CD8-positive, alpha-beta memory T cell (primary cell): ENCODE data around the gene PPFIA4. TPM values are rescaled to one million over a fixed set of nuclear protein-coding genes. Genes with fewer than 3 reads are reported as not detected.
A peak's percentile ranks its signal among the peaks of the same experiment; 100 is the strongest.
"Not testable (repeated sequence)": the region's sequence is repeated elsewhere in the genome, so short reads cannot be mapped to it uniquely, and the experiment has no call there.

Experiments used
- CTCF ChIA-PET: fragments of 350-600 bp; sonication (Branson Sonifier 250); formaldehyde crosslinking; loops from one replicate; lab custom pipeline; 2021; ENCODE audit warnings: antibody characterized with exemption; lab: Charles Lee
- POLR2A ChIA-PET: fragments of 350-600 bp; sonication (Branson Sonifier 250); formaldehyde crosslinking; loops from one replicate; lab custom pipeline; 2021; ENCODE audit warnings: antibody characterized with exemption; lab: Charles Lee
- DNase-seq, 5 donors: peaks; one replicate each; pipeline versions ENCODE4 v3.0.0 to v3.0.0-alpha.2; 2020 to 2022; ENCODE audit warnings: mixed read lengths in 1 of 5
- H3K27ac ChIP-seq: one replicate; pipeline ENCODE4 v1.7.0; 2013; ENCODE audit warnings: low read depth, mild to moderate bottlenecking, low read length, moderate library complexity
- H3K27me3 ChIP-seq: 2 replicates; pipeline ENCODE4 v1.7.0; 2013; ENCODE audit warnings: low read length, mild to moderate bottlenecking; ENCODE audit not compliant: insufficient read depth, poor library complexity, severe bottlenecking
- H3K36me3 ChIP-seq: 2 replicates; pipeline ENCODE4 v1.7.0; 2013; ENCODE audit warnings: mild to moderate bottlenecking, low read length, moderate library complexity; ENCODE audit not compliant: insufficient read depth
- H3K4me1 ChIP-seq: 2 replicates; pipeline ENCODE4 v1.7.0; 2013; ENCODE audit warnings: mild to moderate bottlenecking, low read length, moderate library complexity; ENCODE audit not compliant: insufficient read depth
- H3K4me3 ChIP-seq: 2 replicates; pipeline ENCODE4 v1.7.0; 2013; ENCODE audit warnings: mild to moderate bottlenecking, low read length
- H3K9me3 ChIP-seq: 2 replicates; pipeline ENCODE4 v1.7.0; 2013; ENCODE audit warnings: mild to moderate bottlenecking, low read length
- H3K27ac Mint-ChIP-seq, 8 donors: one replicate each; pipeline ENCODE4 v1.8.0; 2020 to 2021; ENCODE audit warnings: mixed read lengths in 8 of 8, mild to moderate bottlenecking in 6 of 8, inconsistent platforms in 3 of 8, moderate library complexity in 3 of 8
- H3K27me3 Mint-ChIP-seq, 2 donors: one replicate each; pipeline ENCODE4 v1.8.0; 2020 to 2021; ENCODE audit warnings: mixed read lengths in 2 of 2, mild to moderate bottlenecking in 1 of 2, moderate library complexity in 1 of 2
- H3K36me3 Mint-ChIP-seq, 3 donors: one replicate each; pipeline ENCODE4 v1.8.0; 2020 to 2021; ENCODE audit warnings: mixed read lengths in 3 of 3, inconsistent platforms in 1 of 3, mild to moderate bottlenecking in 1 of 3
- H3K4me1 Mint-ChIP-seq, 3 donors: one replicate each; pipeline ENCODE4 v1.8.0; 2020 to 2021; ENCODE audit warnings: mixed read lengths in 3 of 3, inconsistent platforms in 1 of 3, mild to moderate bottlenecking in 1 of 3
- H3K4me3 Mint-ChIP-seq, 7 donors: one replicate each; pipeline ENCODE4 v1.8.0; 2020 to 2021; ENCODE audit warnings: mixed read lengths in 7 of 7, mild to moderate bottlenecking in 6 of 7, moderate library complexity in 4 of 7, inconsistent platforms in 2 of 7
- H3K9me3 Mint-ChIP-seq, 5 donors: one replicate each; pipeline ENCODE4 v1.8.0; 2020 to 2022; ENCODE audit warnings: mixed read lengths in 5 of 5, mild to moderate bottlenecking in 3 of 5, moderate library complexity in 2 of 5, inconsistent platforms in 1 of 5
- polyA plus RNA-seq: library from polyadenylated mRNA; unstranded; fragments of 300-500 nt; fragmentation: Illumina TruSeq; gene quantifications from one replicate; pipeline ENCODE4 v1.2.3, GENCODE V29; 2021
- total RNA-seq, 2 experiments: library from RNA; stranded (reverse); gene quantifications; one replicate each; pipeline ENCODE4 v1.2.3, GENCODE V29; 2021

The PPFIA4 gene
- total and polyA plus RNA-seq, 3 experiments from 2014 or later: 1.2 to 1.5 TPM; not detected in 1

DNA sequence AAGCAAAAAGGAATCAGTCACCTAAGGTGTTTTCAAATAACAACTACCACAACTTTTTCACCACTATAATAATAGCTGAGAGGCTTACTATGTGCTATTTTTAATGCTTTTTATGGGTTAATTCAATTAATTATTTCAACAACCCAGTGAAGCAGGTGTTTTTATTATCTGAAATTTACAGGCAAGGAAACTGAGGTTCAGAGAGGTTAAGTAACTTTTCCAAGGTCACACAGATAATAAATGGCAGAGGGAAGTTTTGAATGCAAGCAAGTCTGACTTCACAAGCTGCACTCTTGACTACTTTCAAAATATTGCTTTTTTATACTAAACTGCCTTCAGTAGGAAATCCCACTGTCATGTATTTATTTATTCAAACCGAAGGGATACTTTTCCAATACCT lies 23.3 kb upstream of the PPFIA4 start:
- Mint-ChIP-seq H3K27me3 (peaks cover 3 to 10% of the 10 kb centered on the region in 2 donors), H3K9me3 (peaks cover 0 to 3% (median 0%) of the 10 kb centered on the region in 5 donors), H3K4me3 (peak overlapping the region in 1 of 7 donors; percentile 27), H3K27ac (no peak overlapping the region), H3K4me1 (peaks cover 17 to 23% (median 22%) of the 10 kb centered on the region in 3 donors), H3K36me3 (peaks cover 0 to 9% (median 0%) of the 10 kb centered on the region in 3 donors)
- H3K36me3 ChIP-seq: no peaks in the 10 kb centered on the region
- CTCF ChIA-PET: interaction anchor here (1.1 kb wide), 1 partner anchor 8 kb away, joined by 3 read pairs; no protein-coding TSS in a partner anchor
- no peak for DNase-seq
- no peaks in the 10 kb centered on the region for H3K9me3 ChIP-seq
- POLR2A ChIA-PET: no interaction called here
- no peak overlapping the region for H3K27ac ChIP-seq
- peaks cover 6% of the 10 kb centered on the region for H3K4me1 ChIP-seq
- no peak overlapping the region for H3K4me3 ChIP-seq
- no peaks in the 10 kb centered on the region for H3K27me3 ChIP-seq

DNA sequence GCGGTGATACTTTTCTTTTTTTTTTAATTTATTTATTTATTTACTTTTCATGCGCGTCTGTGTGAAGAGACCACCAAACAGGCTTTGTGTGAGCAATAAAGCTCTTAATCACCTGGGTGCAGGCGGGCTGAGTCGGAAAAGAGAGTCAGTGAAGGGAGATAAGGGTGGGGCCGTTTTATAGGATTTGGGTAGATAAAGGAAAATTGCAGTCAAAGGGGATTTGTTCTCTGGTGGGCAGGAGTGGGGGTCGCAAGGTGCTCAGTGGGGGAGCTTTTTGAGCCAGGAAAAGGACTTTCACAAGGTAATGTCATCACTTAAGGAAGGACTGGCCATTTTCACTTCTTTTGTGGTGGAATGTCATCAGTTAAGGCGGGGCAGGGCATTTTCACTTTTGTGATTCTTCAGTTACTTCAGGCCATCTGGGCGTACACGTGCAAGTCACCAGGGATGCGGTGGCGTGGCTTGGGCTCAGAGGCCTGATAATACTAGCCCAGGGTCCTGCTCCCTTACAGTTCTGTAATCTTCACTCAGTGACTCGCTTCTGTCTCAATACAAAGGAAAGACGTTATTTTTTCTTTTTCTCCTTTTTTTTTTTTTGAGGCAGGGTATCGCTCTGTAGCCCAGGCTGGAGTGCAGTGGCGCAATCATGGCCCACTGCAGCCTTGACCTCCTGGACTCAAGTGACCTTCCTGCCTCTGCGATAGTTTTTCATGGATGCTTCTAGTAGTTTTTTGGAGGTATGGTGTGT lies 20.7 kb upstream of the PPFIA4 start:
- POLR2A ChIA-PET: interaction anchor here (0.7 kb wide), 1 partner anchor 117 kb away, joined by 3 read pairs; no protein-coding TSS in a partner anchor
- peaks cover 0 to 27% (median 6%) of the 10 kb centered on the region in 3 donors for H3K36me3 Mint-ChIP-seq
- not testable (repeated sequence) for DNase-seq

DNA sequence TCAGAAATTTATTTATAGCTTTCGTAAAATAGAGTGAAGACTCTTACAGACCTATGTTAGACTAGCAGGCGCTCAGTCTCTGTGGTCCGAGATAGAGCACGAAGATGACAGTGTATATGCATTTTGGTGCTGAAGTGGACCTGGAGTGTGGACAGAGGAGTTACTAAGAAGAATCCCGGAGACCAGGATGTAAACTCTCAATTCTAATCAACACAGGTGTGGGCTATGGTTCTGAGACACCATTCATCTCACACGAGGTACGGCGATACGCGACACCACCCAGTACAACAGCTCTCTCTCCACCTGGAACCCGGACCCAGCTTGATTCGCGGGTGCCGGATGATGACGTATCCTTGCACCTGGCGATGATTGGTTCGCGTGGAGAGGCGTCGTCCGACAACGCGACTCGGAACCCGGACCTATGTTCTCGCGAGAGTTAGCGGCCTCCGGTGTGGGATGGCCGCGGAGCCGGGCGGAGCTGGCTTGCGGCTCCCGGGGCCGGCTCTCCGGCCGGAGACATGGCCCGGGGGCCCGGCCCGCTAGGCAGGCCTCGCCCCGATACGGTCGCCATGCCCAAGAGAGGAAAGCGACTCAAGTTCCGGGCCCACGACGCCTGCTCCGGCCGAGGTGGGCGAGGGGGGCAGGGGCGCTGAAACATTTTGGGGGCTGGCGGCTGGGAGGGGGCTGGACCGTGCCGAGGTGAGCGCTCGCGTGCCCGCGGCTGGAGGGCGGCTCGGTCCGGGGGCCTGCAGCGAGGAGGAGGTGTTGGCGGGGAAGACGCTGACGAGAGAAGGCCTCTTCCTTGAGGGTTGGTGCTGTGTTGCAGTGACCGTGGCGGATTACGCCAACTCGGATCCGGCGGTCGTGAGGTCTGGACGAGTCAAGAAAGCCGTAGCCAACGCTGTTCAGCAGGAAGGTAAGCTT lies 19.1 kb upstream of the PPFIA4 start, which contains the start of gene TMEM183A:
Gene TMEM183A, plus strand, starts transcription at position 427 of the 924 bp plus-strand sequence. Its CDS starts 92 bp downstream, at position 519.
- Histone ChIP-seq H3K27me3 (no peaks in the 10 kb centered on the region), H3K9me3 (no peaks in the 10 kb centered on the region), H3K4me3 (peak within 1 kb of the TSS; percentile 96), H3K27ac (peak within 1 kb of the TSS; percentile 90), H3K4me1 (peaks cover 17% of the 10 kb centered on the region), H3K36me3 (peaks cover 10% of the 10 kb centered on the region)
- Mint-ChIP-seq H3K4me1 (peaks cover 29 to 46% (median 45%) of the 10 kb centered on the region in 3 donors), H3K27ac (peak within 1 kb of the TSS; percentile 96 to 99 (median 98)), H3K9me3 (peaks cover 0 to 4% (median 0%) of the 10 kb centered on the region in 5 donors), H3K36me3 (peaks cover 0 to 39% (median 9%) of the 10 kb centered on the region in 3 donors), H3K27me3 (no peaks in the 10 kb centered on the region), H3K4me3 (peak within 1 kb of the TSS; percentile 91 to 99 (median 96))
- POLR2A ChIA-PET: interaction anchor here (0.6 to 2.1 kb wide), 9 partner anchors 18 to 313 kb away, joined by 3 to 10 read pairs (median 4); partner anchors contain the start of genes CYB5R1, KLHL12 and RABIF
- peak; percentile 89 to 97 (median 92) for DNase-seq
- CTCF ChIA-PET: interaction anchor here (1.1 to 2.0 kb wide), 5 partner anchors 8 to 80 kb away, joined by 3 to 8 read pairs (median 5); partner anchors contain the start of gene KLHL12

More for the DNA sequence above, 20.7 kb upstream of the PPFIA4 start:
- Histone ChIP-seq H3K4me3 (peak overlapping the region; percentile 96), H3K4me1 (peaks cover 17% of the 10 kb centered on the region), H3K27ac (peak overlapping the region; percentile 90)
- CTCF ChIA-PET: interaction anchor here (1.3 to 2.0 kb wide), 5 partner anchors 7 to 46 kb away, joined by 3 to 8 read pairs (median 3); no protein-coding TSS in a partner anchor
- peak overlapping the region in 7 of 8 donors; percentile 61 to 99 (median 97) for H3K27ac Mint-ChIP-seq
- H3K36me3 ChIP-seq, H3K27me3 ChIP-seq, H3K9me3 Mint-ChIP-seq, H3K27me3 Mint-ChIP-seq, H3K9me3 ChIP-seq: not testable (repeated sequence)
- H3K4me3 Mint-ChIP-seq: peak overlapping the region; percentile 91 to 99 (median 96)
- peaks cover 23 to 38% (median 35%) of the 10 kb centered on the region in 3 donors for H3K4me1 Mint-ChIP-seq

DNA sequence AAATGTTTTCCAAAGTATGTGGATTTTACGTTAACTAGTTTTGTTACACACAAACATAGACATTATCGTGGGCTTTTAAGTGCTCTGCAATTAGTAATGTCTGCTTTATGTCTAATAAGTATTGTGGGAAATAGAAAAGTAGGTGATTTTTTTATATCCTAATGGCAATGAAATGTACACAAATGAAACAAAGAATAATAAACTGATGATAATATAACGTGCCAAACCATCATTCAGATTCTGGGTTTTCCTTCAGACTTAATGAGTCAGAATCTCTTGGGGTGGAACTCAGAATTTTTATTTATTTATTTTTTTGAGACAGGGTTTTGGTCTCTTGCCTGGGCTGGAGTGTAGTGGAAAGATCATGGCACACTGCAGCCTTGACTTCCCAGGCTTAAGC lies 17.1 kb upstream of the PPFIA4 start:
- Mint-ChIP-seq H3K4me1 (peaks cover 34 to 58% (median 56%) of the 10 kb centered on the region in 3 donors), H3K4me3 (peak overlapping the region in 5 of 7 donors; percentile 5 to 99 (median 96)), H3K9me3 (peaks cover 0 to 4% (median 0%) of the 10 kb centered on the region in 5 donors), H3K36me3 (peaks cover 5 to 56% (median 13%) of the 10 kb centered on the region in 3 donors), H3K27me3 (no peaks in the 10 kb centered on the region), H3K27ac (peak overlapping the region in 4 of 8 donors; percentile 32 to 99 (median 66))
- no peaks in the 10 kb centered on the region for H3K27me3 ChIP-seq
- CTCF ChIA-PET: interaction anchor here (0.9 kb wide), 1 partner anchor 11 kb away, joined by 3 read pairs; no protein-coding TSS in a partner anchor
- H3K9me3 ChIP-seq: no peaks in the 10 kb centered on the region
- POLR2A ChIA-PET: interaction anchor here (0.6 to 0.7 kb wide), 2 partner anchors 59 to 82 kb away, joined by 3 read pairs; partner anchors contain the start of gene KLHL12
- DNase-seq: no peak
- H3K4me3 ChIP-seq: no peak overlapping the region
- H3K36me3 ChIP-seq: peaks cover 20% of the 10 kb centered on the region
- peaks cover 17% of the 10 kb centered on the region for H3K4me1 ChIP-seq
- H3K27ac ChIP-seq: no peak overlapping the region

DNA sequence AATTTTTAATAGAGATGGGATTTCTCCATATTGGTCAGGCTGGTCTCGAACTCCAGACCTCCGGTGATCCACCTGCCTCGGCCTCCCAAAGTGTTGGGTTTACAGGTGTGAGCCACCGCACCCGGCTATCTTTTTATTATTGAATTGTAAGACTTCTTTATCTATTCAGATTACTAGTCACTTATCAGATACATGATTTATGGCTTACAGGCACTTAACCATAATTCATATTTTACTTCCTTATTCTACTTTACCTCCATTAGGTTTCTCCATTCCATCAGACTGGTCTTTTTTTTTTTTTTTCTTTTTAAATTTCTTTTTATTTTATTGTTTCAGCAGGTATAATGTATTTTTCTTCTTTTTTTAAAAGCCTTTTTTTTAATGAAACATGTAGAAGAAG lies 14.7 kb upstream of the PPFIA4 start:
- ChIA-PET POLR2A (no interaction called here), CTCF (no interaction called here)
- Histone ChIP-seq H3K27me3 (no peaks in the 10 kb centered on the region), H3K4me1 (peaks cover 11% of the 10 kb centered on the region), H3K4me3 (no peak overlapping the region), H3K9me3 (no peaks in the 10 kb centered on the region), H3K27ac (no peak overlapping the region), H3K36me3 (peaks cover 43% of the 10 kb centered on the region)
- H3K9me3 Mint-ChIP-seq: peaks cover 0 to 4% (median 0%) of the 10 kb centered on the region in 5 donors
- no peak overlapping the region for H3K4me3 Mint-ChIP-seq
- H3K27ac Mint-ChIP-seq: no peak overlapping the region
- no peaks in the 10 kb centered on the region for H3K27me3 Mint-ChIP-seq
- H3K4me1 Mint-ChIP-seq: peaks cover 32 to 70% (median 60%) of the 10 kb centered on the region in 3 donors
- H3K36me3 Mint-ChIP-seq: peaks cover 9 to 79% (median 18%) of the 10 kb centered on the region in 3 donors
- no peak for DNase-seq

DNA sequence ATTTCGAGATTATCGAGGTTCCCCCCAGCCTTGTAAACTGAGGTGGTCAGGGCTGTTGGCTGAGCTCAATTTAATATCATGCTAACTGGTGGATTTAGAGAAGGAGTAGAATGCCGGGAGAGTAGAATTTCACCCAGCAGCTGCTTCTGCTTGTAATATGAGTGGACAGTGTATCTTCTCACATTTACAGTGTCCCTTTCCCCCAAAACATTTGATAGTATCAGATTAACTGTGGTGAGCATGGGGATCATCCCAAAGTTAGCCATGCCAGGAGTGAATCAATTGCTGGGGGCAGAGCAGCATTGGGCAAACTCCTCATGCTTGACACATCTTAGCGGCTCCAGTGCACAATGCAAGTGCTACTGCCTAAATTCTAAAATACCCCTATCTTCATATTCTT lies 9.2 kb upstream of the PPFIA4 start:
- no peaks in the 10 kb centered on the region for H3K9me3 Mint-ChIP-seq
- H3K27me3 Mint-ChIP-seq: no peaks in the 10 kb centered on the region
- no peak overlapping the region for H3K4me3 Mint-ChIP-seq
- Histone ChIP-seq H3K27ac (no peak overlapping the region), H3K27me3 (no peaks in the 10 kb centered on the region), H3K36me3 (peaks cover 81% of the 10 kb centered on the region), H3K4me3 (no peak overlapping the region), H3K4me1 (no peaks in the 10 kb centered on the region), H3K9me3 (no peaks in the 10 kb centered on the region)
- peaks cover 13 to 34% (median 24%) of the 10 kb centered on the region in 3 donors for H3K4me1 Mint-ChIP-seq
- ChIA-PET POLR2A (interaction anchor here (0.5 kb wide), 1 partner anchor 1498 kb away, joined by 4 read pairs; no protein-coding TSS in a partner anchor), CTCF (interaction anchor here (1.2 kb wide), 1 partner anchor 18 kb away, joined by 4 read pairs; no protein-coding TSS in a partner anchor)
- no peak for DNase-seq
- H3K27ac Mint-ChIP-seq: peak overlapping the region in 1 of 8 donors; percentile 21
- H3K36me3 Mint-ChIP-seq: peaks cover 9 to 93% (median 26%) of the 10 kb centered on the region in 3 donors

DNA sequence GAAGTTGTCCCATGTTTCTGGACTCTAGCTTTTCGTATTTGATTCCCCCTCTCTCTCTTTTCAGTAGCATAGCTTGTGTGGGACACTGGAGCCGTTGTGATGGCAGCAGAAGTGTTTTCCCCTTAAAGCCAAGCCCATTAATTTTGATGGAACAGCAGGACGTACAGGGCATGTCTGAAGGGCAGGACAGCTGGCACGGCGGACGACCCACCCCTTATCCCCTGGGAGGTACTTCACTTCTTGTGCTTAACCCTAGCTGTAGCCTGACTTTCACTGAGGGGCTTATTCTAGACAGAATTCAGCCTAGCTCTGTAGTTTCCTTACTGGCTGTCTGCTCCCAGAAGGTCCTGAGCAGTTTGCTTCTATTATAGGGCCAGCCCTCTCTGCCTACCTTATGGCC lies 8.6 kb upstream of the PPFIA4 start:
- no peaks in the 10 kb centered on the region for H3K9me3 Mint-ChIP-seq
- peaks cover 77% of the 10 kb centered on the region for H3K36me3 ChIP-seq
- H3K4me3 ChIP-seq: no peak overlapping the region
- peaks cover 13 to 29% (median 17%) of the 10 kb centered on the region in 3 donors for H3K4me1 Mint-ChIP-seq
- no peaks in the 10 kb centered on the region for H3K27me3 ChIP-seq
- H3K27ac ChIP-seq: no peak overlapping the region
- no peak overlapping the region for H3K27ac Mint-ChIP-seq
- DNase-seq: no peak
- no peaks in the 10 kb centered on the region for H3K9me3 ChIP-seq
- POLR2A ChIA-PET: interaction anchor here (0.5 kb wide), 1 partner anchor 1497 kb away, joined by 4 read pairs; no protein-coding TSS in a partner anchor
- no peaks in the 10 kb centered on the region for H3K27me3 Mint-ChIP-seq
- peaks cover 9 to 92% (median 25%) of the 10 kb centered on the region in 3 donors for H3K36me3 Mint-ChIP-seq
- no peaks in the 10 kb centered on the region for H3K4me1 ChIP-seq
- no peak overlapping the region for H3K4me3 Mint-ChIP-seq
- CTCF ChIA-PET: no interaction called here
